Renal cortical epithelial cell (primary cell): ENCODE data around the gene CCDC158. TPM values are rescaled to one million over a fixed set of nuclear protein-coding genes. Genes with fewer than 3 reads are reported as not detected.
"Not testable (repeated sequence)": the region's sequence is repeated elsewhere in the genome, so short reads cannot be mapped to it uniquely, and the experiment has no call there.

ENCODE experiments used
- DNase-seq: peaks from one replicate; pipeline ENCODE4 v3.0.0-alpha.2; 2011; ENCODE audit warnings: low read depth
- total RNA-seq: library from RNA; depleted of rRNA; stranded (reverse); fragments of >200 nt; gene quantifications from 2 replicates; pipeline ENCODE4 v1.2.3, GENCODE V29; 2014

Gene CCDC158
- total RNA-seq, 1 donor from 2014 or later = 3.8 TPM

DNA sequence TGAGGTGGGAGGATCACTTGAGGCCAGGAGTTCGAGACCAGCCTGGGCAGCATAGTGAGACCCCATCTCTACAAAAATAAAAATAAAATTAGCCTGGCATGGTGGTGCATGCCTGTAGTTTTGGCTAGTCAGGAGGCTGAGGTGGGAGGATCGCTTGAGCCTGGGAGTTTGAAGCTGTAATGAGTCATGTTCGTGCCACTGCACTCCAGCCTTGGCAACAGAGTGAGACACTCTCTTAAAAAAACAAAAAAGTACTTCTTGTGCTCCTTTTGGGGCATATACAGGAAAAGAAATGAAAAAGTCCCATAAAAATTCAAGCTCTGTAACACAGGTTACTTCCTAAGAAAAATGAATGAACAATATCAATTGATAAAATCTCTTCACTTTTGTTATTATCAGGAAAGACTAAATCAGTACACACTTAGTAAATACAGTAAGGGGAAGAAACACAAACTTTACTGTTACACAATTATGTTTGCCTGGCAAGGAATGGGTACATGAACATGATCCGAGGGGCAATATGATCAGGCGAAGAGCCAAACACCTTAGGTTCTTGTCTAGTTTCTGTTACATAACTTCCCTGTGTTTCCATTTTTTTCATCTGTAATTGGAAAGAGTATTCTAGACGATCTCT is 46.9 kb downstream of the CCDC158 start:
- DNase-seq = peak; percentile 38

- no peak for DNase-seq
Observed at GRCh38 chr4:76366737-76367136, 54.2 kb downstream of the CCDC158 start.

DNA sequence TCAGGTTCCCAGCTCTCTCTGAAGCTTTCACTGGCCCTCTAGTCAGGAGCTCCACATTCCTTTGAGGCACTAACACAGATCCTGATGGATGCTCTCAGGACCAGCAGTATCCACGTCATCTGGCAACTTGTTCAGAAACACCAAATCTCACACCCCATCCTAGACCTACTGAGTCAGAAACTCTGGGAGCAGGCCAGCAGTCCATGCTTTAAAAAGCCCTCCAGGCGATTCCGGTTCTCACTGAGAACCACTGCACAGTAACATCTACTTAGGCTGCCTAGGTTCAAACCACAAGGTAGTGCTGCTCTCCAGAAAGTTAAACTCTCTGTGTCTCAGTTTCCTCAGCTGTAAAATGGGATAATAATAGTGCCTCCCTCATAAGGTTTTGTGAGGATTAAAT is 55.3 kb downstream of the CCDC158 start:
- no peak for DNase-seq

DNA sequence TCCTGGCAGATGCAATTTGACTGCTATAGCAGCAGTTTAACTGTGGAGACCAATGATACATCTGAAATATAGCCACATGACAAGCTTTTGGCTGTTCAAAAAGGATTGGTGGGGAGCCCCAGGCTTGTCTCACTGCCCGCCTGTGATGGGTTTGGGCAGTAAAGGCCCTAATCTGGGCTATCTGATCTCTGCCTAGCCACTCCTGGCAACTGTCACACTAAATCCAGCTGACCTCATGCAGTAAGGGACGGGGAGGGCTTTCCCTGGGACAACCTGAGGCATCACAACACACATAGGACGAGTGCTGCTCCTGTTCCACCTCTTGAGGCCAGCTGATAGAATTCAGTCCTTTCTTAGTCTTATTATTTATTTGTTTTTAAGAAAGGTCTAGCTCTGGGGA is 56.2 kb downstream of the CCDC158 start:
- no peak for DNase-seq

- no peak for DNase-seq
Observed at GRCh38 chr4:76363556-76364290, 57.2 kb downstream of the CCDC158 start.

DNA sequence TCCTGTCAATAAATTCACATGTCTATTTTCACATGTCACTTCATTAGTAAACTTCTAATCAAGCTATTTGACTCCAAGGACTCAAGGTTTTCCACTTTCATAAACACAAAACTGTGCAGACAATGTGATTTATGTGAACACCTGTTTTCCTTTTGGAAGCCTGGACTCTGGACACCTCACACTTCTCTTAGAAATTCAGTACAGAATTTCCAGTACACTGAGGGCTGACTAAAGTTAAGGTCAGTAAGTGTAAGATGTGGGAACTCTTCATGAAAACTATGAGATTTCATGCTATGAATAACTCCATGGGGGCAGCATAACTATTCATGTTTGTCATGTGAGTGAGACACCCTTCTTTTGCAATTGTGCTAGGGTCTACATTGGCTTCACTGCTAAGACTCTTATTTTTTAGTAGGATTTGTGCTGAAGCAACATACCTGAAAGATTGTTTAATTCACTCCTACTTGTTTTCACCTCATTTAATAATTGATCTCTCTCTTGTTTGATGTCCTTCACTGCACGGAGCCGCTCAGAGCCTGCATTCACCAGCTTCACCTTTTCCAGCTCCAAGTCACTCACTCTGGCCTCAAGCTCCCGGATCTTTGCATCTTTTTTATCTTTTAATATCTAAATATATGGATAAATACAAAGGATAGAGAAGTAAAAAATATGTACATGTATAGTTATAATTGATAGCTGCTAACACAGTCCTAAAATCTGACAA is 59.1 kb downstream of the CCDC158 start:
- DNase-seq = no peak

- DNase-seq = not testable (repeated sequence)
Observed at GRCh38 chr4:76359881-76360466, 61.0 kb downstream of the CCDC158 start.

DNA sequence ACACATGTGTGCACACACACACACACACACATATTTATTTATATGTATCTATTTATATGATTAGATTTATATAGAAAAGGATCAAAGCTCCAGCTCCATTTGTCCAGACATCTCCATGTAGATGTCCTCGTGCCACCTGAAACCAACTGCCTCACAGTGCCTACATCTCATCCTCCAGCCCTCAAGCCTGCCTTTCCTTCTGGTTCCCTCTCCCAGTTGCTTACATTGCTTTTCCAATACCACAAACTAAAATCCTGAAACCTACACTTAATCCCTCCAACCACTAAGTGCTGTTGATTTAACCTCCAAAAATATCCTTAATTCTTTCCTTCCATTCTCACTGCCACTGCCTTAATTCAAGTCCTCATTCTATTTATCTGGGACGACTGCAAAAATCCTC is 63.0 kb downstream of the CCDC158 start:
- no peak for DNase-seq

GRCh38 chr4:76354517-76355473 is 66.1 kb downstream of the CCDC158 start:
- no peak for DNase-seq

DNA sequence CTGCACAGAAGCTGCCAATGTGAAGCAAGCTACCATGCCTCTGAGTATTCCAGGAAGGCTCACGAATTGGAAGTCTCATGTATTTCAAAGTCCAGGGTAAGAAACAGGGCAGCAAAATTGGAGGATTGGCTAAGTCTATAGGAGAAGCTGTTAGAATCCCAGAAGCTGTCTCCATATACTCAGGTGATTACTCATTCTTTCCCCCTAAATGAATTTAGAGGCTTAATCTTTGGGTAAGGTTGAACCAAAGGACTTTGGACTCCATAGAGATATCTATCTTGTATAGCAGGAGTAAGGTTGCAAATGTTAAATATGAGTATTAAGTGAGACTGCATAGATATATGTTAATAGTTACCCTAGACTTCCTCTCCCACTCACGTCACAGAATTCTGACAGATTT is 78.1 kb downstream of the CCDC158 start:
- DNase-seq = no peak

GRCh38 chr4:76342191-76342590 is 78.8 kb downstream of the CCDC158 start:
- peak; percentile 71 for DNase-seq

DNA sequence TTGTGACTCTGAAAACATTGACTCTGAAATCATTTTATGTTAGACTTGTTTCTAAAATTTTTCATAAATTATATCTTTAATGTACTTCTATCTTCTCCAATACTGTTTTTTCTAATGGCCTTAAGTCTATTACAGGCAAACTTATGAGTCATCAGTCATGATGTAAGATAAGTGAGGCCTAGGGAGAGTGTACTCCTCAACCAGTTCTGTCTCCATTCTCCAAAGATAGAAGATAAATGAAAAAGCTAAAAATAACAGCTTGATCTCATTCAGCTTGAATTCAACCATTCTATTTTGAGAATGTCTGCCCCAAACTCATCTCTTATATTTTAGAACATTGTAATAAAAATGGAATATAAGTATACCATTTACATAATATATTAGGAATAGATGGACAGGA is 79.9 kb downstream of the CCDC158 start:
- DNase-seq = peak; percentile 78

DNA sequence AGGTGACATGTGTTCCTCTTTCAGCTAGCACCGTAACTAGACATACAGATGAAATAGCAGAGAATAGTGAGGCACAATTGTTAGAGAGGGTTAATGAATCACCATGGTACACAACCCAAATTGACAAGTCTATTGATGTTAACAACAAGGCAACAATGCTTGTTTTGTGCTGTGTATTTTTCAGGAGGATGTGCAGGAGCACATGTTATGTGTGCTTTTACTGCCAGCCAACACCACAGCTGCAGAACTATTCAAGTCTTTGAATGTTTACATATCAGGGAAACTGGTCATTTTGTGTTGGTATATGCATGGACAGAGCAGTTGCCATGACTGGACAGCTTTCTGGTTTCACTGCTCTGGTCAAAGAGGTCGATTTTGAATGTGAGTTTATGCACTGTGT is 81.6 kb downstream of the CCDC158 start:
- DNase-seq = no peak

- no peak for DNase-seq
Observed at GRCh38 chr4:76334885-76335284, 86.1 kb downstream of the CCDC158 start.

DNA sequence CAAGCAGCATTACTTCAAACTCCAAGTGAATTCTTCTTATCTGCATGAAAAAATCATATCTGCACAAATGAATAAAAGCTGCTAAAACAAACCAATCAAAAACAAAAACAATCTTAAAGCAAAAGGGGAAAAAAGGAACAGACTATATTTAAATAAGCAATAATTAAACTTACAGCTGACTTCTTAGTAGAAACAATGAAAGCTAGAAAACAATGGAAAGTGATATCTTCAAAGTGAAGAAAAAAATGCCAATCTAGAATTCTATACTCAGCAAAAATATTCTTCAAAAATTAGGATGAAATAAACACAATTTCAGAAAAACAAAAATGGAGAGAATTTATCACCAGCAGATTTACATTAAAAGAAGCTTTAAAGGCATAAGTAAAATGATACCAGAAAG is 94.4 kb downstream of the CCDC158 start:
- DNase-seq = no peak

- no peak for DNase-seq
Observed at GRCh38 chr4:76325072-76325471, 95.9 kb downstream of the CCDC158 start.

- no peak for DNase-seq
Observed at GRCh38 chr4:76322236-76322635, 98.7 kb downstream of the CCDC158 start.

GRCh38 chr4:76316131-76316530 is 104.8 kb downstream of the CCDC158 start:
- no peak for DNase-seq

DNA sequence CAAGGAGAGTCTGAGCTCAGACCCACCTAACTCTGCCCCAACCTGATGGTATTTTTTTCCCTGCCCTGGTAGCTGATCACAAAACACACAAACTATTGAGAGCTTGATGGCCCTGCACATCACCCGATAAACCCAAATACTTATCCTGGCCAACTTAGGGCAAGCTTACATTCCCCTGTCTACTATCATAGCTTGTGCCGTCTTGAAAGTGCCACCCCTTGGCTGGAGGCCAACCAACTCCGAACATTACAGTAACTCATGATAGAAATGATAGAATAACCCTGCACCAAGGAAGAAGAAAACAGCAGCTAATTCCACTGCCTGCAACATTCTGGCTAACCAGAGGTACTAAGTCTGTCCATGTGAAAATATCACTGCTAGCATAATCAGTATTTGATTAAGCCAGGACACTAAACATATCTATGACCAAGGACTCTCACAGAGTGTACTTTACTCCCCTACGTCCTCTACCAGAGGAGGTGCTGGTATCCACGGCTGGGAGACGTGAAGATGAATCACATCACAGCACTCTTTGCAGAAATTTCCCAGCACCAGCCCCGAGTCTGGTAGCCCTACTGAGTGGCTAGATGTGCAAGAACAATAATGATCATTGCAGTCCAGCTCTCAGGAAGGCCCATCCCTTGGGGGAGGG is 105.5 kb downstream of the CCDC158 start:
- no peak for DNase-seq

DNA sequence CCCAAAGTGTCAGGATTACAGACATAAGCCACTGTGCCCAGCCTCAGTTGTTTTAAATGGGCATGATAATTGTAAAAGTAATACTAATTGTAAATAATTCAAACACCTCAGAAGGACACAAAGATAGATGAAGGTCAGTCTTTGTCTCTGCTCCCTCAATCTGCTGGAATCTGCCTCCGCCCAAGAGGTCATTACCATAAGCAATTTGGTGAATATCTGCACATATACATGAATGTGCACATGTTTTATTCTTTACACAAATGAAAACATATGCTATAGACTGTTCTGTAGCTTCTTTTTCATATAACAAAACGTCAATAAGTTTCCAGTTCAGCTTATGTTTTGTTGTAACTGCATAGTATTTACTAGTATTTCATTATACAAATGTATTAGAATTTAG is 107.4 kb downstream of the CCDC158 start:
- DNase-seq = no peak

DNA sequence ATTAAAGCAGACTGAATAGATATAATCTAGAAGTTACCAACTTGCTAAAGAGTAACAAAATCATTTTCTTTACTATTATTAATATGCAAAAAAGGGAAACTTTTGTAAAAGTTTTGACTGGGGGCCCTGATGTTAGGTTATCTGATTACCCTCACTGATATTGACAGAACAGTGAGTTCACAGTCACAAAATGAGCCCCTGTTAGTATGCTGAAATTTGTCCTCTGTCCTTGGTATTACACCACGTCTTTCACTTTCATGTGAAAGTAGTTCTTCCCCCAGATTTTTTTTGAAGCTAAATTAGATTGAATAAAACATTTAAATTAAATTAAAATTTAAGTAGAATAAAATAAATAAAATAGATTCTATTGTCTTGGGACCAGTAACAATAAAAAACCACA is 108.5 kb downstream of the CCDC158 start:
- no peak for DNase-seq
